ENCODE results near the gene MRPL42.

DNA sequence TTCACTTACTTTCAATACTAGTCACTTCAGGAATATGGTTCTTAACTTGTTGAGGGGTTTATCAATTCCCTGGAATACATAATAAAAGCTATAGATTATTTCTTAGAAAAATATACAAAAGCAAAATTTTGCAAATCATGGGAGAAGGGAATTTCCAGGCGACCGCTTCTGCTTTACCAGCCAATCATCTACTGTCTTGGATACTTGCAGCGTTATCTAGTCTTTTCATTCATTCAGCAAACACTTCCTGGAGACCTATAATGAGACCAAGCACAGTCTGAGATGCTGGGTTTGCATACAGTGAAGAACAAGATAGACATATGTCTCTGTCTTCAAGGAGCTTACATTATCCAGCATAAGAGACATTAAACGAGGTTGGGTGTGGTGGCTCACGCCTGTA, 1.5 kb upstream of the MRPL42 start:
- TF ChIP-seq, protein P1, sequence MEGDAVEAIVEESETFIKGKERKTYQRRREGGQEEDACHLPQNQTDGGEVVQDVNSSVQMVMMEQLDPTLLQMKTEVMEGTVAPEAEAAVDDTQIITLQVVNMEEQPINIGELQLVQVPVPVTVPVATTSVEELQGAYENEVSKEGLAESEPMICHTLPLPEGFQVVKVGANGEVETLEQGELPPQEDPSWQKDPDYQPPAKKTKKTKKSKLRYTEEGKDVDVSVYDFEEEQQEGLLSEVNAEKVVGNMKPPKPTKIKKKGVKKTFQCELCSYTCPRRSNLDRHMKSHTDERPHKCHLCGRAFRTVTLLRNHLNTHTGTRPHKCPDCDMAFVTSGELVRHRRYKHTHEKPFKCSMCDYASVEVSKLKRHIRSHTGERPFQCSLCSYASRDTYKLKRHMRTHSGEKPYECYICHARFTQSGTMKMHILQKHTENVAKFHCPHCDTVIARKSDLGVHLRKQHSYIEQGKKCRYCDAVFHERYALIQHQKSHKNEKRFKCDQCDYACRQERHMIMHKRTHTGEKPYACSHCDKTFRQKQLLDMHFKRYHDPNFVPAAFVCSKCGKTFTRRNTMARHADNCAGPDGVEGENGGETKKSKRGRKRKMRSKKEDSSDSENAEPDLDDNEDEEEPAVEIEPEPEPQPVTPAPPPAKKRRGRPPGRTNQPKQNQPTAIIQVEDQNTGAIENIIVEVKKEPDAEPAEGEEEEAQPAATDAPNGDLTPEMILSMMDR (IDR thresholded peaks at IDR 0.05) = no peak
- TF ChIP-seq POLR2A (IDR thresholded peaks at IDR 0.05) = no peak
